IPS DF 4.7 (cell line): ENCODE data around the gene SAE1.
A peak's percentile ranks its signal among the peaks of the same experiment; 100 is the strongest.

Source experiments
- DNase-seq: peaks from one replicate; pipeline ENCODE4 v3.0.0-alpha.2; 2013; ENCODE audit warnings: low spot score; ENCODE audit errors: extremely low read depth

SAE1 gene

DNA sequence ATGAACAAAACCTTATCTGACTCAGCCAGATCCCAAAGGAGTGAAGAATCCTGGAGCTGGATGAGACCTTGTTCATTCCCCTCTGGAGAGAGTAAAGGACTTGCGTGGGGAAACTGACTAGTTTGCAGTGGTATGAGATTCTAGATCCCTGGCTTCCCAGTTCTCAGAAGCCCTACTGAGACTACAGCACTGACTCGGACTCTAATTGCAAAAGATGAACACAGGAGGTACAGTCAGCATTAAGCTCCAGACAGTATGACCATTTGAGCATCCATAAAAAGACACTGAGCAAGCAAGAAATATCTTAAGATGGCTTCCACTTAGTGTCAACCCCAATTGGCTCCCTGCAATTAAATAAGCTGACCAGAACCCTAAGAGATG, 23.8 kb upstream of the SAE1 start:
- no peak for DNase-seq

DNA sequence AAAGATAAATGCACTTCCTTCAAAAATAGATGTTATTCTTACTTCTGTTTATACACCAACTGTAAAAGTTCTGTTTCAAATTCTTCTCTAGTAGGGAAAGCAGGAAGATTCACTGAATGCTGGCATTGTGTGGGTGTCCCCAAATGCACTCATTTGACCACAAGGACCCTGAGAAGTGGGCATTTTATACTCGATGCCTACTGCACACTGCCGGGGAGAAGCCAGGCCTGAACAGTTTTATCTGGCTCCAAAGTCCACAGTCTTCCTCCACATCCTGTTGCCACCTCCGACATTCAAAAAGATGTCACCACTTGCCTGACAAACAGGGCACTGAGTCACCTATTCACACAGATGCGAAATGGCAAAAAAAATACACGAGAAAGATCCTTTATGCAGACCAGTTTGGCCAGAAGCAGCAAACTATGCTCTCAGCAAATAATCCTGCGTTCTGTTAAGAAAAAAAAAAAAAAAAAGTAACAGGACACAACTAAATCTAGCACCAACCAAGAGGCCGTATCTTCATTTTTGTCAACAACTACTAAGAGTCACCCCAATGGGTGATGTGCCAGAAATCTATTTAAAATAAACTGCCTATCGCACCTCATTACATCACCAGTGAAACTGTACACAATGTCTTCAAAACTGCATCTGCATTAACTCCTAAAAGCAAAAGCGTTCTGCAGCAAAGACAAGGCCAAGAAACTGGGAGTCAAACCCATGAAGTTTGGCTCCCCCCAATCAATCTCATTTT, 23.3 kb upstream of the SAE1 start:
- no peak for DNase-seq

GRCh38 chr19:47107953-47108746, 22.5 kb upstream of the SAE1 start:
- DNase-seq: no peak

DNA sequence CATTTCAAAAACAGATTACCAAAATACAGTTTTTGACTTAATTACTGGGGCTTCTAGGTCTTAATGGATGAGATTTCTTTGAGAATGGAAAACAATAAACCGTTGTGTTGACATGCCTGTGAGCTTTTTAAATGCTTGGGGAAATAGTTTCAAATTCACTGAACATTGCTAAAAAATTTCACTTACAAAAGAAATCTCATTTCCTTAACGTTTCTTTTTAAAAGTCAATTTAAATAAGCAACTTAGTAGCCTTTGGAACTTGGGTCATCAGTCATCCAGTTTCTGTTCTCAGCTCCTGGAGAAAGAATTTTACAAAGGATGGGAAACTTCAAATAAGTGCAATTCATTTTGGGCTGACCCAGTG, 21.5 kb upstream of the SAE1 start:
- no peak for DNase-seq

GRCh38 chr19:47109541-47110375, 20.9 kb upstream of the SAE1 start:
- DNase-seq: no peak

DNA sequence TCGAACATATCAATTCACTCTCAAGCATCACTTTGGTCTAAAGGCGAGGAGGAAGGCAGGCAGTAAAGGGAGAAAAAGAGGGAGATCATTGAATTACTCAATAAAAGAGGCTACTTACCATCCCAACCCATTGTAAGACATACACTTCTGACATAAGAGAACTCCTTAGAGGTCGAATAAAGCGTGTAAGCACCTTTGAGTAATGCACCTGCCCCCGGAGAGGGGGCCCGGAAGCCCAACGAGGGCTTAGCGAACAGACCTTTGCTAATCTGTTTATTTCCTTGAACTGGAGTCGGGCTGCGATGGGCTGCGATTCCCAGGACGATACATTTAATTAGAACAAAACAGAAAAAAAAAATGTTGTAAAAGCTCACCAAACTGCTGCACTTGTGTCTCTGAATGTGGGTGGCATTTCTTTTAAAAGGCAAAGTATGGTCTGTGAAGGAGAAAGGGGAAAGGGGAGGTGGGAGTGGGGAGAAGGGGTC, 20.1 kb upstream of the SAE1 start:
- no peak for DNase-seq

DNA sequence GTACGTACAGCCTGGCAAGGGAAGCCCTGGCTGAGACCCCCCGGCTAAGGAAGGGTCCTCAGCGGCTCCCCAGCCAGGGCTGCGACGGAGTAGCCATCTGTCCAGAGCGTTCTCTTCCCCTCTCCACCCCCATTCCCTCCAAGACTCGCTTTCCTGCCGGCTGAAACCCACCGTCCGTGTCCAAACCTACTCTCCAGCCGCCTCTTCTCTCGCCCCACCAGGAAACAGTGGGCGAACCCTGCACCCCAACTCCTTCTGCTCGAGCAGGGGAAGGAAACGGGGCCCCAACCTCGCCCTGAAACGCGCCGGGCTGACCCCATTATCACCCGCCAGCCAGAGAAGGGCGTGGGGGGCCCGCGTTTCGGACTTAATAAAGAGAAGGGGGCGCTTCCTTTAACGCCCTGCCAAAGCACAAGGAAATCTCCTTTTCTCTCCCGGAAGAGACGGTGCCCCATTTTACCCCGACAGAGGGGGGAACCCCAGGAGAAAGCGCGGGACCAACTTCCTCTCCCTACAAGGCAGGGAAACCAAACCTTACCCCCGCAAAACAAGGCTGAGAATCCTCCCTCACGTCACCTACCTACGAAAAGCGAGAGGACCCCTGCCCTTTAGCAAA, 19.5 kb upstream of the SAE1 start:
- no peak for DNase-seq

DNA sequence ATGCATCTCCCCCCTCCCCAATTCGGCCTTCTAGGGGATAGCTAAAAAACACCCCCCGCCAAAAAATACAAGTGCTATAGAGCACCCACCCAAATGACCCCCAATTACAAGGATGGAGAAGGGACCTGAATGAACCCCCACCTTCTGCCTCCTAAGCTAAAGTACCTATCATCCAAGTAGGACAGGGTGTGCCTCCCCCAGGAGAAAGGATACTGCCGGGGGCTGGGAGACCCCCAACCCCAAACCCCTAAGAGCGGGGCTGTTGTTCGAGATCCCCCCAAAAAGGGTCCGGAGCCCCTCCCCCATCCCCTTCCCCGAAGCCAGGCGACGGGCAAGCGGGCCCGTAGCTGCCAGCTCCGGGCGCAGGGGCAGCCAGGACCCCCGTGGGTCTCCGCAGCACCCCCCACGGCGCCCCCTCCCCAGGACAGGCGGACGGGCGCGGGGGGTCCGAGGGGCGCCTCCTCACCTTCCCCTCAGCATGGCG, 18.9 kb upstream of the SAE1 start:
- DNase-seq: no peak

DNA sequence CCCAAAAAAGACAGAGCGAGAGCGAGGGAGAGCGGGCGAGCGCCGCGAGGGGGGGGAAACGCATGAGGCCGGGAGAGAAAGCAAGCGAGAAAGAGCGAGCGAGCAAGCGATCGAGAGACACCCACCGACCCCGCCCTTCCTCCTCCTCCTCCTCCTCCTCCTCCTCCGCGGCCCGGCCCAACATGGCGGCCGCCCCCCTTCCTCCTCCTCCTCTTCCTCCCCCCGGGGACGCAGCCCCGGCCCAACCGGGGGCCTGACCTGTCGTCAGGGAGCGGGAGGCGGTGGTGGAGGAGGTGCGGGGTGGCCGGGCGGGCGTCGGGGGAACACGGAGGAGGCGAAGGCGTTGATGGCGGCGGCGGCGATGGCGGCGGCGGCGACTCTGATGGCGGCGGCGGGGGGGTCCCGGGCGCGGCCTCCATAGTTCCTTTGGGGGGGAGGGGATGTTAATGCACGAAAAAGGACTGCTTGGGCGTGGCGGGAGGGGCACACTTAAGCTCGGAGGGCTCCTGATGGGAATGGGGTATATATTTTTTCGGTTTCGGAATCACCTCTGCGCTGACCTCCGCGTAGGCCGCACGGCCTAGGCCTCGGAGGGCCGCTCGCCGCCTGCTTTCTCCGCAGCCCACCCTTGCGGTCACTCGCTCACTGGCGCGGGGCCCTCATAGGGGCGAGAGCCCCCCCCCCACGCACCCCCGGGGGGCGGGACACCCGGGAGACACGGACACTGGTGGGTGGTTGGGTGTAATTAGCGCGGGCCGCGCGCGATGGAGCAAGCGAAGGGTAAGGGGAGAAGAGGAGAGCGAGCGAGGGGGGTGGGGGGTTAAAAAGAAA, 18.3 kb upstream of the SAE1 start:
- DNase-seq: no peak

GRCh38 chr19:47112997-47113849, 17.4 kb upstream of the SAE1 start, which contains the start of gene ZC3H4:
TSS of gene ZC3H4 (minus strand) at chr19:47113776. CDS start at chr19:47112584, 1,192 bp downstream.
- DNase-seq: peak; percentile 93

DNA sequence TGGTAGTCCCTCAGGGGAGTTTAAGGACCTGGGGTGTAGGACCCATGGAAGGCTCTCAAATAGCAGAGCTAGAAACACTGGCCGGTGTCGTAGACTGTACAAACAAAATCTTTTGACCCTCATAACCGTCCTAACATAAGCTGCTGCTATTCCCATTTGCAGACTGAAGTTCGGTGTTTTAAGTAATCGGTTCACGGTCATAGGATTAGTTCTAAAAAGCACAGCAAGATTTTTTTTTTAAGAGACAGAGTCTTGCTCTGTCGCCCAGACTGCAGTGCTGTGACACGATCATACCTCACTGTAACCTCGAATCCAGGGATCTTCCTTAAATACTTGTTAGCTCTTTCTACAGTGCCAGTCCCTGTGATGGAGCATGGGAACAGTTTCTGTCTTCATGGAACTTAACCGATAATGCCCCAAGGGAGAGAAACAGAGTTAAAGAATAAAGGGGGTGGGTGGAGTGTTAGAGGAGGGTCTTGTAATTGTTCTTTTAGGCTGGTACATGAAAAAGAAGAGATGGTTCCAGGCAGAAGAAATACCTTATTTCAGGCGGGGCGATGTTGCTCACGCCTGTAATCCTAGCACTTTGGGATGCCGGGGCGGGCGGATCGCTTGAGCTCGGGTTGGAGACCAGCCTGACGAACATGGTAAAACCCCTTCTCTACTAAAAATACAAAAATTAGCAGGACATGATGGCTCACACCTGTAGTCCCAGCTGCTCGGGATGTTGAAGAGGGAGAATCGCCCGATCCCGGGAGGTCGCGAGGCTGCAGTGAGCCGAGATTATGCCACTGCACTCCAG, 16.6 kb upstream of the SAE1 start:
- no peak for DNase-seq

DNA sequence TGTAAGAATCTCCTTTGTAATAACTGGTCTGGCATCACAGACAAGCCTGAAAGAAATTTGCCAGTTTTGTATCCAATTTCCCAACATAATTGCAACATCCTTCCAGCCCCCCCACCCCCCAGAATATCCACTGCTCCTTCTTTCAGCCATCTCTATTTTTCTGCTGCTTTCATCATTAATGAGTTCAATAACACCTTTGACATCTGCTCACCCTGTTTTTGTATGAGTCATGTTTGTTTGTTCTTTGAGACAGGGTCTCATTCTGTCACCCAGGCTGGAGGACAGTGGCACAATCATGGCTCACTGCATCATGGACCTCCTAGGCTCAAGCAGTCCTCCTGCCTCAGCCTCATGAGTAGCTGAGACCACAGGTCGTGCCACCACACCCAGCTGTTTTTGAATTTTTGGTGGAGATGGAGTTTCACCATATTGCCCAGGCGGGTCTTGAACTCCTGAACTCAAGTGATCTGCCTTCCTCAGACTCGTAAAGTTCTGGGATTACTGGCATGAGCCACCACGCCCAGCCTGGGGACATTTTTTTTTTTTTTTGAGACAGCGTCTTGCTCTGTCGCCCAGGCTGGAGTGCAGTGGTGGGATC, 10.1 kb upstream of the SAE1 start:
- no peak for DNase-seq

- DNase-seq: no peak
Observed at GRCh38 chr19:47122359-47123335, 8.0 kb upstream of the SAE1 start.

- DNase-seq: no peak
Observed at GRCh38 chr19:47123406-47123805, 7.2 kb upstream of the SAE1 start.

GRCh38 chr19:47124937-47125668, 5.5 kb upstream of the SAE1 start:
- DNase-seq: peak; percentile 78

GRCh38 chr19:47125669-47125938, 5.0 kb upstream of the SAE1 start:
- DNase-seq: no peak

GRCh38 chr19:47129579-47129978, 1.1 kb upstream of the SAE1 start:
- DNase-seq: no peak
